ENCODE measurements around the gene IGSF9.

IGSF9 gene

GRCh38 chr1:159943908-159944622 is 1.3 kb downstream of the IGSF9 start:
- DNase-seq = no peak

- no peak for DNase-seq
These were observed 2.2 kb downstream of the IGSF9 start for GRCh38 chr1:159943278-159943640.

- no peak for DNase-seq
These were observed 2.7 kb downstream of the IGSF9 start for GRCh38 chr1:159942632-159943277.

- DNase-seq = no peak
These were observed 3.5 kb downstream of the IGSF9 start for GRCh38 chr1:159941591-159942560.

- DNase-seq = no peak
These were observed 4.3 kb downstream of the IGSF9 start for GRCh38 chr1:159941141-159941540.

GRCh38 chr1:159940006-159940620 is 5.3 kb downstream of the IGSF9 start:
- DNase-seq = no peak

- DNase-seq = no peak
These were observed 5.8 kb downstream of the IGSF9 start for GRCh38 chr1:159939678-159940002.

- DNase-seq = no peak
These were observed 6.3 kb downstream of the IGSF9 start for GRCh38 chr1:159938905-159939677.

- no peak for DNase-seq
These were observed 7.1 kb downstream of the IGSF9 start for GRCh38 chr1:159938211-159938852.

- DNase-seq = peak; percentile 85
These were observed 8.2 kb downstream of the IGSF9 start for GRCh38 chr1:159937054-159937750.

- peak; percentile 85 for DNase-seq
These were observed 9.0 kb downstream of the IGSF9 start for GRCh38 chr1:159936273-159936904.

- peak; percentile 66 for DNase-seq
These were observed 9.6 kb downstream of the IGSF9 start for GRCh38 chr1:159935719-159936272.

GRCh38 chr1:159935305-159935704 is 10.1 kb downstream of the IGSF9 start:
- no peak for DNase-seq

- DNase-seq = no peak
These were observed 11.0 kb downstream of the IGSF9 start for GRCh38 chr1:159934136-159935039.

- DNase-seq = no peak
These were observed 12.1 kb downstream of the IGSF9 start for GRCh38 chr1:159933347-159933746.

- no peak for DNase-seq
These were observed 12.8 kb downstream of the IGSF9 start for GRCh38 chr1:159932296-159933285.

- DNase-seq = no peak
These were observed 13.6 kb downstream of the IGSF9 start for GRCh38 chr1:159931795-159932173.
